Measurements from ENCODE around the gene MYH15. TPM values are rescaled to one million over a fixed set of nuclear protein-coding genes. Genes with fewer than 3 reads are reported as not detected.

MYH15 gene
- total and polyA plus RNA-seq, 2 of the 8 experiments (the other 6 are each of a cell fraction or from before 2014, with no cell fraction given): under 0.01 TPM; not detected in 1

- Histone ChIP-seq H3K27me3 (replicated peaks in 1 of 4; ENCODE audit: control insufficient read depth in 3 of 4, extremely low read depth in 1 of 4, insufficient read depth in 3 of 4, low read length in 3 of 4) (no peaks in the 10 kb centered on the region), H4K8ac (ENCODE audit: extremely low read depth, insufficient read depth, low read length) (no peak overlapping the region), H2BK5ac (ENCODE audit: low read depth, low read length) (no peak overlapping the region), H2BK12ac (ENCODE audit: low read depth, low read length) (no peak overlapping the region), H3K9me3 (ENCODE audit: insufficient read depth in 2 of 2, low read depth in 1 of 2, low read length in 1 of 2) (no peaks in the 10 kb centered on the region), H3K4me3 (ENCODE audit: extremely low read depth in 1 of 4, insufficient read depth in 2 of 4, low read depth in 3 of 4, low read length in 4 of 4) (no peak overlapping the region), H4K20me1 (replicated peaks in 1 of 2; ENCODE audit: control insufficient read depth in 1 of 2, insufficient read depth in 2 of 2, low read length in 2 of 2) (no peaks in the 10 kb centered on the region), H3K4ac (replicated peaks; ENCODE audit: insufficient read length, low read depth, low read length) (no peak overlapping the region), H2AFZ (ENCODE audit: low read length) (no peak overlapping the region), H4K5ac (ENCODE audit: insufficient read length, low read depth, low read length) (no peak overlapping the region), H3K27ac (ENCODE audit: low read depth, low read length) (no peak overlapping the region), H3K4me1 (replicated peaks in 1 of 4; ENCODE audit: control insufficient read depth in 3 of 4, insufficient read depth in 4 of 4, low read length in 3 of 4) (peaks cover 0 to 11% (median 8%) of the 10 kb centered on the region in 4 experiments; a peak in 4 of 7 replicates), H2BK20ac (ENCODE audit: low read length) (no peak overlapping the region), H3K4me2 (ENCODE audit: insufficient read depth in 1 of 2, low read depth in 2 of 2, low read length in 2 of 2) (no peak overlapping the region), H3K79me1 (ENCODE audit: low read depth, low read length) (no peaks in the 10 kb centered on the region), H4K91ac (replicated peaks; ENCODE audit: insufficient read length, low read length) (no peak overlapping the region), H2BK15ac (ENCODE audit: low read length) (no peak overlapping the region), H2AK5ac (ENCODE audit: low read depth, low read length) (no peak overlapping the region), H3K9ac (replicated peaks in 1 of 4; ENCODE audit: extremely low read depth in 1 of 4, low read depth in 3 of 4, low read length in 3 of 4) (no peak overlapping the region), H3K36me3 (ENCODE audit: control insufficient read depth in 2 of 4, insufficient read depth in 4 of 4, low read length in 3 of 4) (no peaks in the 10 kb centered on the region), H3K79me2 (ENCODE audit: control insufficient read depth in 1 of 2, insufficient read depth in 2 of 2, low read length in 2 of 2) (no peaks in the 10 kb centered on the region), H3K18ac (ENCODE audit: extremely low read depth, low read length) (no peak overlapping the region), H3K23ac (ENCODE audit: insufficient read length) (no peak overlapping the region), H3K23me2 (ENCODE audit: low read depth, low read length) (no peaks in the 10 kb centered on the region), H3K56ac (replicated peaks; ENCODE audit: insufficient read length, low read depth, low read length) (no peak overlapping the region), H3K14ac (ENCODE audit: insufficient read length) (no peak overlapping the region), H2BK120ac (replicated peaks; ENCODE audit: low read depth, low read length) (no peak overlapping the region)
- ChIA-PET POLR2A (ENCODE audit: partially characterized antibody) (interaction anchor here (0.6 kb wide), 1 partner anchor 8 kb away, joined by 3 read pairs; no protein-coding TSS in a partner anchor), CTCF (ENCODE audit: partially characterized antibody) (interaction anchor here (0.6 to 5.2 kb wide), 7 partner anchors 9 to 520 kb away, joined by 3 to 34 read pairs (median 13); no protein-coding TSS in a partner anchor)
- FAIRE-seq (no peak), DNase-seq (ENCODE audit: low read depth in 1 of 2, low spot score in 2 of 2) (no peak)
- WGBS, 2 experiments (ENCODE audit: extremely low coverage in 1 of 2, insufficient coverage in 1 of 2, insufficient read length in 1 of 2, insufficient replicate concordance in 2 of 2, low coverage in 1 of 2, low lambda C conversion rate in 2 of 2, missing lambda C conversion rate in 1 of 2): 76% methylated on average over 2 of the region's 2 CpGs; no CpG with 5 or more reads in 1 of the 2 experiments
- TF ChIP-seq HDAC6 (IDR thresholded peaks at IDR 0.05; ENCODE audit: low read depth, low read length): no peak
- no peak for TF ChIP-seq SP4 (IDR thresholded peaks at IDR 0.05; ENCODE audit: low read length)
- TF ChIP-seq RBBP5 (IDR thresholded peaks at IDR 0.05; ENCODE audit: borderline replicate concordance, low read depth, low read length): no peak
- no peak for TF ChIP-seq SRF (IDR thresholded peaks at IDR 0.05; ENCODE audit: low read depth, low read length)
- TF ChIP-seq CREB1 (IDR thresholded peaks at IDR 0.05): no peak
- no peak for TF ChIP-seq JUN (IDR thresholded peaks at IDR 0.05; ENCODE audit: low read depth, low read length)
- TF ChIP-seq RXRA (IDR thresholded peaks at IDR 0.05; ENCODE audit: insufficient read depth, low read depth, low read length): no peak
- TF ChIP-seq NRF1 (IDR thresholded peaks at IDR 0.05; ENCODE audit: low read depth, low read length): no peak
- TF ChIP-seq MAFK (IDR thresholded peaks at IDR 0.05; ENCODE audit: low read depth, low read length): no peak
- no peak for TF ChIP-seq SP2 (IDR thresholded peaks at IDR 0.05; ENCODE audit: low read length)
These were observed 23.0 kb downstream of the MYH15 start for GRCh38 chr3:108487439-108487838.
